Bronchial epithelial cell (primary cell): ENCODE results near the gene TRIM43B. TPM values are rescaled to one million over a fixed set of nuclear protein-coding genes. Genes with fewer than 3 reads are reported as not detected.
"Not testable (repeated sequence)": the region's sequence is repeated elsewhere in the genome, so short reads cannot be mapped to it uniquely, and the experiment has no call there.

Experiments used
- DNase-seq: peaks from one replicate; pipeline ENCODE4 v3.0.0-alpha.2; 2010; ENCODE audit warnings: low read depth
- FAIRE-seq: peaks from 2 replicates; lab custom pipeline; 2011; peaks lifted over from hg19 to GRCh38; lab: Jason Lieb, UNC
- H3K27me3 ChIP-seq: 2 replicates; pipeline ENCODE4 v1.5.1; 2011; ENCODE audit warnings: low read length; ENCODE audit not compliant: control insufficient read depth, insufficient read depth
- H3K36me3 ChIP-seq: 2 replicates; pipeline ENCODE4 v1.5.1; 2011; ENCODE audit warnings: low read length; ENCODE audit not compliant: control insufficient read depth, insufficient read depth
- H3K4me3 ChIP-seq: 2 replicates; pipeline ENCODE4 v1.5.1; 2011; ENCODE audit warnings: mild to moderate bottlenecking, low read depth, low read length, control low read depth
- total RNA-seq: library from RNA; depleted of rRNA; stranded (reverse); fragments of >200 nt; gene quantifications from 2 replicates; pipeline ENCODE4 v1.2.1, GENCODE V29; 2014

The TRIM43B gene
- total RNA-seq, 1 donor from 2014 or later, result not detected

DNA sequence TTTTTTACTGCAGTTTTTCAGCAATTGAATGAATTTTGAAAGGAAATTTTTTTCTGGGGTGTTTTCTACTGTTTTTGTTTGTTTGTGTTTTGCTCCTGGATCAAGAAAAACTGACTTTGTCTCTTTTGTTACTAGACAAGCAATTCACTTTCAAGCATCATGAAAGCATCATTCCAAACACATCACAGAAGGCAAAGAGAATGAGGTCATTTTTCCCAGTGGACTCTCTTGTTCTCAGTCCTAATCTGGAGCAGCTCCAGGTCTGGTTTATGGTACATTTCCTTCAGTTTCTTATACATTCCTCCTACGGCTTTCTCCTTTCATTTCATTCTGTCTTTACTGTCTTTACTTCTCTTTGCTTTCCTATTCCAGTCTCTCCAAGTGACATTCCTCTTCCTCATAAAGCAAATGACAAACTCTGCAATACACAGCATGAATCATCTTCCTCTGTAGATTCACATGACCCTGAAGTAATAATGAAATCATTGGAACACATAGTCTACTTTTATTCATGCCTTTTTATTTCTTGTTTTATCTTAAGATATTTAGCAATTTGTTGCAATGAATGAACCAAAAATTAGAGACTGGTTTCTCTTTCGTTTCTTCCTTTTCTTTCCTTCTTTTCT lies 42.0 kb downstream of the TRIM43B start:
- FAIRE-seq, H3K4me3 ChIP-seq, DNase-seq, H3K36me3 ChIP-seq, H3K27me3 ChIP-seq: not testable (repeated sequence)

- DNase-seq, H3K27me3 ChIP-seq, H3K36me3 ChIP-seq, H3K4me3 ChIP-seq: not testable (repeated sequence)
- peak; percentile 92 for FAIRE-seq
Measured at GRCh38 chr2:95435872-95436209, 48.7 kb downstream of the TRIM43B start.

DNA sequence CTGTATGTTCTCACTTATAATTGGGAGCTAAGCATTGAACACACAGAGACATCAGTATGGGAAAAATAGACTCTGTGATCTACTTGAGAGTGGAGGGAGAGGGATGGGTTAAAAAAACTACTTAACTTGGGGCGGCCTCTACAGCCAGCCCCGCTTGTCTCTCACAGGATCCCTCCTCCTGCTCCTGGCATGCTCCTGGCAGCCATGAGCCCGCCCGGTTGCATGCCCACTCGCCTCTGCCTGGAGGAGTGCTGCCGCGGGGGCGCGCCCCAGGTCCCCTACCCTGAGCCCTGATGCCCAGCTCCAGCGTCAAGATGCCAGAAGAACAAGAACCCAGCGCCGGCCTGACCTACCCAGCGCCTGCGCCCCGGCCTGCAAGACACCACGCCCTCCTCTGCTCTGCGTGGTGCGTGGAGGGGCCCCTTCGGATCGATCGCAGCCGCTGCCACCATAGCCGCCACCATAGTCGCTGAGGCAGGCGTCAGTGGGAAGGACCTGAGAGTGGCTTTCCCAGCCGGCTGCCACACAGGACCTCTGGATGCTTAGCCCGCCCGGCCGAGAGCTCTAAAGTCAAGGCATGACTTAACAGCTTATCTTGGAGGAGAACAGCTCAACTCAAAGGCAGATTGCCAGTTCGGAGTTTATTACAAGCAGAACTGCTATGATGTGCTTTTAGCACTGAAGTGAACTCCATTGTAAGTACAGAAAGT lies 49.2 kb downstream of the TRIM43B start:
- not testable (repeated sequence) for DNase-seq, FAIRE-seq, H3K27me3 ChIP-seq, H3K4me3 ChIP-seq, H3K36me3 ChIP-seq

GRCh38 chr2:95434507-95435076 lies 50.0 kb downstream of the TRIM43B start:
- H3K27me3 ChIP-seq, H3K36me3 ChIP-seq, H3K4me3 ChIP-seq: not testable (repeated sequence)
- peak; percentile 7 for FAIRE-seq
- peak; percentile 71 for DNase-seq

GRCh38 chr2:95433973-95434372 lies 50.6 kb downstream of the TRIM43B start:
- not testable (repeated sequence) for FAIRE-seq

GRCh38 chr2:95433373-95433772 lies 51.2 kb downstream of the TRIM43B start:
- H3K36me3 ChIP-seq, FAIRE-seq, H3K27me3 ChIP-seq, DNase-seq, H3K4me3 ChIP-seq: not testable (repeated sequence)

More at GRCh38 chr2:95433973-95434372, 50.6 kb downstream of the TRIM43B start:
- H3K4me3 ChIP-seq, H3K36me3 ChIP-seq, DNase-seq, H3K27me3 ChIP-seq: not testable (repeated sequence)

GRCh38 chr2:95429748-95430467 lies 54.6 kb downstream of the TRIM43B start:
- H3K27me3 ChIP-seq, H3K4me3 ChIP-seq, H3K36me3 ChIP-seq, DNase-seq, FAIRE-seq: not testable (repeated sequence)

- not testable (repeated sequence) for DNase-seq, FAIRE-seq, H3K27me3 ChIP-seq, H3K4me3 ChIP-seq, H3K36me3 ChIP-seq
Measured at GRCh38 chr2:95427196-95427867, 57.2 kb downstream of the TRIM43B start.

Other genes with a start within 250 kb of the TRIM43B start
- 10.8 and 41.6 TPM in 2 replicates for gene PROM2, start 210.3 kb downstream of the TRIM43B start, total RNA-seq
- gene KCNIP3, start 187.4 kb downstream of the TRIM43B start, total RNA-seq, result under 0.01 and 0.51 TPM in 2 replicates
- 33.7 and 34.9 TPM in 2 replicates for gene FAHD2A, start 82.0 kb downstream of the TRIM43B start, total RNA-seq
- gene TRIM43, start 107.2 kb upstream of the TRIM43B start, total RNA-seq, result under 0.01 TPM in 1 of 2 replicates, not detected in the other